Epithelial cell of esophagus (primary cell): ENCODE results near the gene SRRM5.

ENCODE experiments used
- DNase-seq: peaks from one replicate; pipeline ENCODE4 v3.0.0; 2010; ENCODE audit warnings: low read depth
- H3K4me3 ChIP-seq: 2 replicates; pipeline ENCODE4 v1.5.1; 2011; ENCODE audit warnings: mild to moderate bottlenecking, low read length, control low read depth
- CTCF ChIP-seq: IDR thresholded peaks from 2 replicates; pipeline ENCODE4 v1.5.1; 2011; ENCODE audit warnings: low read depth, mild to moderate bottlenecking, low read length, control low read depth, inconsistent platforms; ENCODE audit not compliant: insufficient read depth; ENCODE audit errors: missing control alignments

Gene SRRM5

GRCh38 chr19:43658001-43658400 lies 46.1 kb downstream of the SRRM5 start:
- H3K4me3 ChIP-seq = no peak overlapping the region
- no peak for DNase-seq
- TF ChIP-seq CTCF = no peak

- H3K4me3 ChIP-seq = no peak overlapping the region
- DNase-seq = no peak
- TF ChIP-seq CTCF = no peak
Observed at GRCh38 chr19:43658494-43658893, 46.6 kb downstream of the SRRM5 start.

- TF ChIP-seq CTCF = no peak
- H3K4me3 ChIP-seq = no peak overlapping the region
- DNase-seq = no peak
Observed at GRCh38 chr19:43660301-43660970, 48.5 kb downstream of the SRRM5 start.

DNA sequence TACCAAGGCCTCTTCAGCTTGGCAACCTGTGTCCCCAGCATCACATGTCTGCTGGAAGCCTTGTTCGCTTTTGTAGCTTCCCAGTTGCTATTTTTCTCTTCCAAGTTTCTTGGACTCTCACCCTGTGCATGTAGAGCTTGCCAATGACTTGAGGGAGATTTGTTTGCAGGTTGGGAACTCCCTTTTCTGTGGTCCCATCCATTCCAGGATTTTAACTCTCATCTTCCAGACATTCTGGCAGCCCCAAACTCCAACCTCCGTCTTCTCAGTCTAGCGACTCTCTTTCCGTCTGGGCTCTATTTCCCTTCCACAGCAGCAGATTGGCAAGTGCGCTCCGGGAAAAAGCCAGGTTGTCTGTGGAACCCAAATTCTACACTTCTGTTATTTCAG lies 49.1 kb downstream of the SRRM5 start:
- no peak overlapping the region for H3K4me3 ChIP-seq
- no peak for TF ChIP-seq CTCF
- DNase-seq = no peak

GRCh38 chr19:43662487-43662886 lies 50.6 kb downstream of the SRRM5 start:
- peak; percentile 47 for TF ChIP-seq CTCF

DNA sequence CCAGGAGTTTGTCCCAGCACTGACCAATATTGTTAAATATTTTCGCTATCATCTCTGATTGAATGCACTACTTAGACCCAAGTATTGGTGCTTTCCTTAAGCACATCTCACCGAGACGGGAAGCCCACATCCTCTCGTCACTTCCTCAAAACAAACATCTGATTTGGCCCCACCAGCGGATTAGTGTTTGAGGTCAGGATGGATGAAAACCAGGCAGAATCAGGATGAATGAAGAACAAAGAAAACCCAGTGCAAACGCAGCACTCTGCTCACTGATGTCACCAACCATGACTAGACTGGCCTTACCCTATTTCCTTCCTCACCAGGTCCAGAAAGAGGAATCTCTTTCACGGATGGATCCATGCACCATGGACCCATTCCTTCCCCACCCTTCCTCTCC lies 52.1 kb downstream of the SRRM5 start:
- DNase-seq = no peak
- no peak overlapping the region for H3K4me3 ChIP-seq
- TF ChIP-seq CTCF = no peak

More at GRCh38 chr19:43662487-43662886, 50.6 kb downstream of the SRRM5 start:
- no peak for DNase-seq
- no peak overlapping the region for H3K4me3 ChIP-seq
